ENCODE results near the gene GMCL1. TPM values are rescaled to one million over a fixed set of nuclear protein-coding genes. Genes with fewer than 3 reads are reported as not detected.
"Not testable (repeated sequence)": the region's sequence is repeated elsewhere in the genome, so short reads cannot be mapped to it uniquely, and the experiment has no call there.

Gene GMCL1
- total and polyA plus RNA-seq, 2 donors = 11.2 to 26.8 TPM

- no peak for DNase-seq (ENCODE audit: extremely low spot score)
- Histone ChIP-seq H3K4me1 (ENCODE audit: insufficient read depth) (peaks cover 1% of the 10 kb centered on the region), H3K36me3 (ENCODE audit: insufficient read depth) (no peaks in the 10 kb centered on the region), H3K27ac (ENCODE audit: low read depth) (no peak overlapping the region), H3K4me3 (ENCODE audit: low read depth, low read length) (no peak overlapping the region)
- 85% methylated on average over 9 of the region's 9 CpGs for WGBS
These were observed 1.5 kb upstream of the GMCL1 start for GRCh38 chr2:69827796-69828540.

GRCh38 chr2:69828938-69829255, 563 bp upstream of the GMCL1 start:
- DNase-seq (ENCODE audit: extremely low spot score) = no peak
- Histone ChIP-seq H3K27ac (ENCODE audit: low read depth) (peak overlapping the region; percentile 95), H3K4me3 (ENCODE audit: low read depth, low read length) (peak overlapping the region; percentile 46), H3K4me1 (ENCODE audit: insufficient read depth) (peaks cover 1% of the 10 kb centered on the region), H3K36me3 (ENCODE audit: insufficient read depth) (no peaks in the 10 kb centered on the region)
- 4% methylated on average over 7 of the region's 7 CpGs for WGBS

GRCh38 chr2:69830045-69830905, 815 bp downstream of the GMCL1 start:
- Histone ChIP-seq H3K4me3 (ENCODE audit: low read depth, low read length) (peak overlapping the region; percentile 74), H3K4me1 (ENCODE audit: insufficient read depth) (peaks cover 1% of the 10 kb centered on the region), H3K36me3 (ENCODE audit: insufficient read depth) (no peaks in the 10 kb centered on the region), H3K27ac (ENCODE audit: low read depth) (no peak overlapping the region)
- no peak for DNase-seq (ENCODE audit: extremely low spot score)
- 2% methylated on average over 45 of the region's 45 CpGs for WGBS

GRCh38 chr2:69830906-69831241, 1.4 kb downstream of the GMCL1 start:
- H3K4me3 ChIP-seq (ENCODE audit: low read depth, low read length) = peak overlapping the region; percentile 74
- whole genome bisulfite sequencing = 85% methylated on average over 13 of the region's 13 CpGs
- DNase-seq (ENCODE audit: extremely low spot score); H3K27ac ChIP-seq (ENCODE audit: low read depth); H3K4me1 ChIP-seq (ENCODE audit: insufficient read depth); H3K36me3 ChIP-seq (ENCODE audit: insufficient read depth): not testable (repeated sequence)

- Histone ChIP-seq H3K27ac (ENCODE audit: low read depth) (no peak overlapping the region), H3K36me3 (ENCODE audit: insufficient read depth) (no peaks in the 10 kb centered on the region), H3K4me3 (ENCODE audit: low read depth, low read length) (no peak overlapping the region), H3K4me1 (ENCODE audit: insufficient read depth) (peaks cover 1% of the 10 kb centered on the region)
- DNase-seq (ENCODE audit: extremely low spot score) = no peak
- 94% methylated on average over 6 of the region's 6 CpGs for WGBS
These were observed 2.0 kb downstream of the GMCL1 start for GRCh38 chr2:69831354-69831905.

GRCh38 chr2:69833752-69834151, 4.3 kb downstream of the GMCL1 start:
- no peaks in the 10 kb centered on the region for H3K4me1 ChIP-seq (ENCODE audit: insufficient read depth)
- 76% methylated on average over 3 of the region's 3 CpGs for WGBS
- no peak overlapping the region for H3K4me3 ChIP-seq (ENCODE audit: low read depth, low read length)
- no peaks in the 10 kb centered on the region for H3K36me3 ChIP-seq (ENCODE audit: insufficient read depth)
- DNase-seq (ENCODE audit: extremely low spot score) = no peak
- H3K27ac ChIP-seq (ENCODE audit: low read depth) = no peak overlapping the region

GRCh38 chr2:69835666-69836065, 6.2 kb downstream of the GMCL1 start:
- Histone ChIP-seq H3K27ac (ENCODE audit: low read depth) (no peak overlapping the region), H3K4me1 (ENCODE audit: insufficient read depth) (no peaks in the 10 kb centered on the region), H3K4me3 (ENCODE audit: low read depth, low read length) (no peak overlapping the region), H3K36me3 (ENCODE audit: insufficient read depth) (no peaks in the 10 kb centered on the region)
- WGBS = 87% methylated on average over 2 of the region's 2 CpGs
- no peak for DNase-seq (ENCODE audit: extremely low spot score)

GRCh38 chr2:69836316-69836715, 6.9 kb downstream of the GMCL1 start:
- WGBS = 69% methylated on average over 5 of the region's 5 CpGs

GRCh38 chr2:69837533-69837932, 8.1 kb downstream of the GMCL1 start:
- Histone ChIP-seq H3K27ac (ENCODE audit: low read depth) (no peak overlapping the region), H3K36me3 (ENCODE audit: insufficient read depth) (no peaks in the 10 kb centered on the region), H3K4me1 (ENCODE audit: insufficient read depth) (no peaks in the 10 kb centered on the region), H3K4me3 (ENCODE audit: low read depth, low read length) (no peak overlapping the region)
- no peak for DNase-seq (ENCODE audit: extremely low spot score)
- whole genome bisulfite sequencing = 92% methylated on average over 2 of the region's 2 CpGs

More at GRCh38 chr2:69836316-69836715, 6.9 kb downstream of the GMCL1 start:
- no peak overlapping the region for H3K27ac ChIP-seq (ENCODE audit: low read depth)
- H3K4me1 ChIP-seq (ENCODE audit: insufficient read depth) = no peaks in the 10 kb centered on the region
- DNase-seq (ENCODE audit: extremely low spot score) = no peak
- H3K4me3 ChIP-seq (ENCODE audit: low read depth, low read length) = no peak overlapping the region
- no peaks in the 10 kb centered on the region for H3K36me3 ChIP-seq (ENCODE audit: insufficient read depth)

- Histone ChIP-seq H3K4me3 (ENCODE audit: low read depth, low read length) (no peak overlapping the region), H3K36me3 (ENCODE audit: insufficient read depth) (no peaks in the 10 kb centered on the region), H3K4me1 (ENCODE audit: insufficient read depth) (no peaks in the 10 kb centered on the region), H3K27ac (ENCODE audit: low read depth) (no peak overlapping the region)
- no peak for DNase-seq (ENCODE audit: extremely low spot score)
These were observed 14.5 kb downstream of the GMCL1 start for GRCh38 chr2:69843993-69844392.

GRCh38 chr2:69844560-69844959, 15.1 kb downstream of the GMCL1 start:
- Histone ChIP-seq H3K4me1 (ENCODE audit: insufficient read depth) (no peaks in the 10 kb centered on the region), H3K4me3 (ENCODE audit: low read depth, low read length) (no peak overlapping the region), H3K36me3 (ENCODE audit: insufficient read depth) (no peaks in the 10 kb centered on the region), H3K27ac (ENCODE audit: low read depth) (no peak overlapping the region)
- no peak for DNase-seq (ENCODE audit: extremely low spot score)
- WGBS = 97% methylated on average over 3 of the region's 3 CpGs

- DNase-seq (ENCODE audit: extremely low spot score) = no peak
- Histone ChIP-seq H3K4me3 (ENCODE audit: low read depth, low read length) (no peak overlapping the region), H3K4me1 (ENCODE audit: insufficient read depth) (no peaks in the 10 kb centered on the region), H3K36me3 (ENCODE audit: insufficient read depth) (no peaks in the 10 kb centered on the region), H3K27ac (ENCODE audit: low read depth) (no peak overlapping the region)
- WGBS = 90% methylated on average over 9 of the region's 9 CpGs
These were observed 17.0 kb downstream of the GMCL1 start for GRCh38 chr2:69846182-69847067.

GRCh38 chr2:69847068-69847828, 17.8 kb downstream of the GMCL1 start:
- DNase-seq (ENCODE audit: extremely low spot score) = no peak
- H3K36me3 ChIP-seq (ENCODE audit: insufficient read depth) = no peaks in the 10 kb centered on the region
- no peak overlapping the region for H3K27ac ChIP-seq (ENCODE audit: low read depth)
- H3K4me1 ChIP-seq (ENCODE audit: insufficient read depth) = no peaks in the 10 kb centered on the region
- WGBS = 95% methylated on average over 5 of the region's 5 CpGs
- H3K4me3 ChIP-seq (ENCODE audit: low read depth, low read length) = no peak overlapping the region
